ENCODE data around the gene GNAZ. TPM values are rescaled to one million over a fixed set of nuclear protein-coding genes. Genes with fewer than 3 reads are reported as not detected.

The GNAZ gene
- total RNA-seq, 1 donor = 10.0 TPM

- Histone ChIP-seq H3K27me3 (ENCODE audit: insufficient read depth, low read length) (no peaks in the 10 kb centered on the region), H3K9me3 (ENCODE audit: low read depth, low read length) (no peaks in the 10 kb centered on the region), H3K4me3 (ENCODE audit: low read length) (no peak overlapping the region), H3K4me1 (ENCODE audit: insufficient read depth, low read length) (no peaks in the 10 kb centered on the region)
Observed at GRCh38 chr22:23076896-23077572, 6.7 kb downstream of the GNAZ start.

DNA sequence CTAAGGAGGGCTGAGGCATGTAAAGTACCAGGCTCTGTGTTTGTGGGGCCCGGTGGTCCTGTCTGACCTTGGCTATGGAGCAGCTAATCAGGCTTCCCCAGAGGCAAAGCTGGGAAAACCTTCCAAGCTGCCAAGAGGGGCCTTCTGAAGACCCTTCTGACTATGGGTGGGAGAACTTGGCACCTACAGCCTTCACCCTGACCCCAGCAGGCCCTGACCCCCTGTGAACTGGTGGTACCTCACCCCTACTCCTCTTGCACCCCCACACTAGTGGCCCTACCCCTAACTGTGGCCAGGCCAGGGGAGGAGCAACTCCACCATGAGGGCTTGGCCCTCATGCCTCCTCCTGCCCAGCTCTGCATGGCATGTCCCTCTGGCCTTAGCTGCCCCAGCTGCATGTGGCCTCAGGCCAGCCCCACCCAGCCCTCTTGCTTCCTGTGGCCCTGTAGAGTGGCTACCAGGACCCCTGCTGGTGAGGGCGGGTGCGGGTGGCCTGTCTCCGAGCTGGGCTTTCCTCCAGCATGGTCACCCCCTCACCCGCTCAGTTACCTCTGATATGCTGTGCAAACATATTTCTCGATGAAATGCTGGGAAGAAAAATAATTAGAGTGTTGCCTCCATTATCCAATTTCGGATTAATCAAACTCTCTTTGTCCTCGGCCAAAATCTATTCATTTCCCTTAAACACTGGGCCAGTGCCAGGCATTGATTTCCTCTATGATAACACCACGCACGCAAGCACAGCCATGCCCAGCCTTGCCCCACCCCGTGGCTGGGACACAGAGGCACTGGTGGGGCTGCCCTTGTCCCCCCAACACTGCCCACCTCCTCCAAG lies 7.5 kb downstream of the GNAZ start:
- H3K4me3 ChIP-seq (ENCODE audit: low read length) = no peak overlapping the region
- no peaks in the 10 kb centered on the region for H3K27me3 ChIP-seq (ENCODE audit: insufficient read depth, low read length)
- H3K4me1 ChIP-seq (ENCODE audit: insufficient read depth, low read length) = no peaks in the 10 kb centered on the region
- H3K9me3 ChIP-seq (ENCODE audit: low read depth, low read length) = no peaks in the 10 kb centered on the region

DNA sequence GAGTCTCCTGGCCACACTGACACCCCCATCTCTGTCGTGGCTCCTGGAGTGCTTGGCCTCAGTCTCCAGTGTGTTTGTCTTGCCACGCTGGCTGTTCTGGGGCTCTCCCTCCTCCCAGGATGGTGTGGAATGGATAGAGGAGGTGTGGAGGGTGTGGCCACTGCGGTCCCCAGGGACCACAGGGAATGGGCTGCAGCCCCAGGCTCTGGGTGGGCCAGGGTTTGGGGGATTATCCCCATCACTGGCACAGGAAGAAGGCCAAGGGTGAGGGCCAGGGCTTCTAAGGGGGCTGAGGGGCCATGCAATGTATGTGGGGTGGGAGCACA lies 8.1 kb downstream of the GNAZ start:
- Histone ChIP-seq H3K27me3 (ENCODE audit: insufficient read depth, low read length) (no peaks in the 10 kb centered on the region), H3K9me3 (ENCODE audit: low read depth, low read length) (no peaks in the 10 kb centered on the region), H3K4me3 (ENCODE audit: low read length) (no peak overlapping the region), H3K4me1 (ENCODE audit: insufficient read depth, low read length) (no peaks in the 10 kb centered on the region)

- Histone ChIP-seq H3K9me3 (ENCODE audit: low read depth, low read length) (no peaks in the 10 kb centered on the region), H3K4me3 (ENCODE audit: low read length) (no peak overlapping the region), H3K4me1 (ENCODE audit: insufficient read depth, low read length) (no peaks in the 10 kb centered on the region), H3K27me3 (ENCODE audit: insufficient read depth, low read length) (no peaks in the 10 kb centered on the region)
Observed at GRCh38 chr22:23079240-23079768, 9.0 kb downstream of the GNAZ start.

DNA sequence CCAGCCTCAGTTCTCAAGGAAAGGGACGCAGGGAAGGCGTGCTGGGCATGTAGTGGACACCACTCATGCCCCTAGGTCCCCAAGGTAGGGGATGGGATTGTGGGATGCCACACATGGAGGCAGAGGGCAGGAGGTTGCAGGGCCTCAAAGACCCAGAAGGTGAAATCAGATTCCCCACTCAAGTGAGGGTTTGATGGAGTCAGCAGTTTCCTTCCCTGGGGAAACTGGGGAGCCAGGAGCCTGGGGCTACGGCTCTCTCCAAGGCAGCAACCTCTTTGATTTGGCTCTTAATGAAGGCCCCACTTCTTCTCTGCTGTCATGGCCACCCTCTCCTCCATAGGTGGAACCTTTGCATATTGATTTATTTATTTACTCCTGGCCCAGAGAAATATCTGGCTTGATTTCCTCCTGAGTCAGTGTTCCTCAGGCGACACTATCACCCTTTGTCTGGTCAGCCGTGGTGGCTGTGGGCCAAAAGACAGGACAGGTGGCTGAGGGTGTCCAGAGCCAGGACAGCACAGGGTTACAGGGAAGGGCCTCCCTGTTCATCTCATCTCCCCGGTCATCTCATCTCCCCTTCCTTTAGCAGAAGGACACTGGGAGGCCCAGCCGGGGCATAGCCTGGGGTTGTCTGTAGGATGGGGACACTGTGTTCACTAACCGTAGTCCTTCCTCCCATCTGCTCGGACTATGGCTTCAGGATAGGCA lies 9.6 kb downstream of the GNAZ start:
- Histone ChIP-seq H3K4me3 (ENCODE audit: low read length) (no peak overlapping the region), H3K9me3 (ENCODE audit: low read depth, low read length) (no peaks in the 10 kb centered on the region), H3K27me3 (ENCODE audit: insufficient read depth, low read length) (no peaks in the 10 kb centered on the region), H3K4me1 (ENCODE audit: insufficient read depth, low read length) (no peaks in the 10 kb centered on the region)

- Histone ChIP-seq H3K4me3 (ENCODE audit: low read length) (no peak overlapping the region), H3K4me1 (ENCODE audit: insufficient read depth, low read length) (no peaks in the 10 kb centered on the region), H3K9me3 (ENCODE audit: low read depth, low read length) (no peaks in the 10 kb centered on the region), H3K27me3 (ENCODE audit: insufficient read depth, low read length) (no peaks in the 10 kb centered on the region)
Observed at GRCh38 chr22:23080613-23081290, 10.4 kb downstream of the GNAZ start.

GRCh38 chr22:23082534-23083314 lies 12.4 kb downstream of the GNAZ start:
- H3K9me3 ChIP-seq (ENCODE audit: low read depth, low read length) = no peaks in the 10 kb centered on the region
- peaks cover 6% of the 10 kb centered on the region for H3K4me1 ChIP-seq (ENCODE audit: insufficient read depth, low read length)
- H3K27me3 ChIP-seq (ENCODE audit: insufficient read depth, low read length) = no peaks in the 10 kb centered on the region
- no peak overlapping the region for H3K4me3 ChIP-seq (ENCODE audit: low read length)

DNA sequence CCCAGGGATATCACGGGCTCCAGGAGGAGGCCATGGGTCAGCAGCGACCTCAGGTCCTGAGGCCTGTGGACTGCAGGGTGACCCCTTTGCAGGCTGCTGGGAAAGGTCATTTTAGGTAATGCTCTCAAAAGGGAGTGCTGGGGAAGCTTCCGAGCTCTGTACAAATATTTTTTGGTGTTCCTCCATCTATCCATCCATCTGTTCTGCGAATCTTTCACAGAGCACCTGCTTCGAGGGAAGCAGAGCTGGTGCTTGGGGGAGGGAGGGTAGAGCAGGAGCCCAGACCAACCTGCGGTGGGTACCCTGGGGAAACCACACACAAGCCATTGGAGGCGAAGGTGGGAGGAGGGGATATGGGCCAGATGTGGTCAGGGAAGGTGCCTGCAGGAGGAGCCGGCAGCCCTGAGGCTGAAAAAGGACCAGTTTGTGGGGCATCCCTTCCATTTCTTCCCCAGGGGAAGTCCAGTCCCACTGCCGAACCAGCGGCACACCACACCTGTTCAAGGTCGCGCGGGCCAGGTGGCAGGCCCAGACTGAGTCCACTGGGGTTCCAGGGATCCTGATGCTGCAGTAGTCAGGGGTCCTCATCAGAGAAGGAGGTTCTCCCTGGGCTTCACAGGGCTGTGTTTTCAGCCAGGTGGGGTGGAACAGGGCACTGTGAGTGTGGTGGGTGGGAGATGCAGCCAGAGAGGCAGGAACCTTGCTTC lies 13.1 kb downstream of the GNAZ start:
- H3K9me3 ChIP-seq (ENCODE audit: low read depth, low read length) = no peaks in the 10 kb centered on the region
- peaks cover 6% of the 10 kb centered on the region for H3K4me1 ChIP-seq (ENCODE audit: insufficient read depth, low read length)
- no peak overlapping the region for H3K4me3 ChIP-seq (ENCODE audit: low read length)
- H3K27me3 ChIP-seq (ENCODE audit: insufficient read depth, low read length) = no peaks in the 10 kb centered on the region

DNA sequence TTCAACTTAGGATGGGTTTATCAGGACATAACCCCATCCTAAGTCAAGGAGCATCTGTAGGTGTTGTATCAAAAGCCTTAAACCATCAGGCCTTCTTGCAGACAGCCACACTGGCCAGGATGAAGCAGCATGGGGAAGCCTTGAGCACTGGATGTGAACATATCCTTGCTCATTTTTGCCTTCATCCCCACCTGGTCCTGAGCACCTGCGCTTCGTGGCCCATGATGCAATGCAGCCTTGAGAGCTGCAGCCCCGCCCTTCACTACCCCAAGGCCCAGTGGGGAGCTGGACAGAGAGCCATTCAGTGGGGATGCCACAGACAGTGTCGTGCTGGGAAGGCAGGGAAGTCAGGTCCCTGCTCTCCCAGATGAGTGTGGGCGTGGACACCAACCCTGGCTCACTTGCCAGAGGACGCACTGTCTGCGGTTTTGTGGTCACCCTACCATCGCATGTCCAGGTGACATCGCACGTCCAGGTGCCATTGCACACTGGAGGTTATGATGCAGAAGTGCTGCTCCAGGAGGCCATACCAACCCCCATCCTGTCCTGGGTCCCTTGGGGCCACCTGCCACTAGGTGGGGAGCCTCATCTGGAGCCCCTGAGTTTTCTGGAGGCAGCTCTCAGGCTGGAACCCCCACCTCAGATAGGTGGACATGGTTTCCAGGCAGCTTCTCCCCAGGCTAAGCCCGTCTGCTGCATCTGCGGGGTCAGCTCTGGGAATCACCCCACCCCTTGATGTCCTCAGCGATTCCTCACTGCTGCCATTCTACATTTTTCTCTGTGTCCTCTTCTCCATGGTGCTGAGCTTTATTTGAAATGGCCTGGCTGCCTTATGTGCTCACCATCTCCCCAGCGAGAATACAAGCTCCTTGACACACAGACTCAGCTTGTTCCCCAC lies 14.4 kb downstream of the GNAZ start:
- H3K27me3 ChIP-seq (ENCODE audit: insufficient read depth, low read length) = no peaks in the 10 kb centered on the region
- no peak overlapping the region for H3K4me3 ChIP-seq (ENCODE audit: low read length)
- no peaks in the 10 kb centered on the region for H3K9me3 ChIP-seq (ENCODE audit: low read depth, low read length)
- peaks cover 6% of the 10 kb centered on the region for H3K4me1 ChIP-seq (ENCODE audit: insufficient read depth, low read length)

DNA sequence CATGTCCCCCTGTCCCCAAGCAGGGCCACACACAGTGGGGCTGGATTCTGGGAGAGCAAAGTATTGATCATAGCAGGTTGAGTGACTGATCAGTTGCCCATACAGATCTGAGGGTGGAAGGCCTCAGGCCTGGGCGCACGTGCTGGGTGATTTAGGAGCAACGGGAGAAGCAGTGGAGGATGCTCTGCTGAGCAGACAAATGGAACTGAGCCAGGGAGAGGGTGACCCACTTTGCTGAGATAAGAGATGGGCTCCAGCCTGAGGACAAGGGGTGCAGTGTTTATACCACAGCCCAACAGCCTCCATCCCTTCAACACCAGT lies 15.0 kb downstream of the GNAZ start:
- Histone ChIP-seq H3K9me3 (ENCODE audit: low read depth, low read length) (no peaks in the 10 kb centered on the region), H3K4me1 (ENCODE audit: insufficient read depth, low read length) (peaks cover 6% of the 10 kb centered on the region), H3K4me3 (ENCODE audit: low read length) (no peak overlapping the region), H3K27me3 (ENCODE audit: insufficient read depth, low read length) (no peaks in the 10 kb centered on the region)

DNA sequence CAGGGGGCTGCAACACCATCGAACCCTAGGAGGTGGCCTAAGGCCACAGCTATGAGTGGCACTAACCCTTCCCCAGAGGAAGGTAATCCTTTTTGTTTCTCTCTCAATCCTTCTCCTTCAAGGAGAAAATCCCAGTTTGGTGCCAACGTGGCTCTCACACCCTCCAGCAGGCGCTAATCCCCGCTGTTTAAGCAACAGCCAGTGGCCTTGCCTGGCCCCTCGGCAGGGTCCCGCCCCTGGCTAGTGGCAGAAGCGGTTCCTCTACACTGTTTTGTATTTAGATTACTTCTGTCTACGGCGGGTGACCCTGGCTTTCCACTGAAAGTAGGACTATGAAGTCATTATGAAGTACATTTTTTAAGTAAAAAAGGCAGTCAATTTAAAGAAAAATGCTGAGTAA lies 15.5 kb downstream of the GNAZ start:
- no peaks in the 10 kb centered on the region for H3K9me3 ChIP-seq (ENCODE audit: low read depth, low read length)
- no peak overlapping the region for H3K4me3 ChIP-seq (ENCODE audit: low read length)
- peaks cover 6% of the 10 kb centered on the region for H3K4me1 ChIP-seq (ENCODE audit: insufficient read depth, low read length)
- H3K27me3 ChIP-seq (ENCODE audit: insufficient read depth, low read length) = no peaks in the 10 kb centered on the region

DNA sequence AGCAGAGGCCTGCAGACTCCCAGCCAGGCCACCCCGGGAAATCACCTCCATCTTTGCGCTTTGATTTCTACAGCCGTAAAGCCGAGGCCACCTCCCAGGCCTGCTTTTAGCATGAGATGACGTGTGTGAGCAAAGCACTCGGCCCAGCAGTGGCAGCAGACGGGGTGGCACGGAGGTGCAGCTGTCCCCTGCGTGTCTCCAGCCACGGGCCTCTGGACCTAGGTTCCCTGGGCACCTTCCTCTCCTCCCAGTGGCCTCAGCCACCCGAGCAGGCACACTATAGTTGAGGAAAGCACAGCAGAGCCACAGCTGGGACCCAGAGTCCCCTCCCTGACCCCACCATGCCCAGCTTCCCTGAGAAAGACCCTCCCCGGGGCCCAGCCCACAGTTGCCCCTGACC lies 15.9 kb downstream of the GNAZ start:
- H3K4me3 ChIP-seq (ENCODE audit: low read length) = no peak overlapping the region
- H3K4me1 ChIP-seq (ENCODE audit: insufficient read depth, low read length) = peaks cover 6% of the 10 kb centered on the region
- no peaks in the 10 kb centered on the region for H3K27me3 ChIP-seq (ENCODE audit: insufficient read depth, low read length)
- no peaks in the 10 kb centered on the region for H3K9me3 ChIP-seq (ENCODE audit: low read depth, low read length)

GRCh38 chr22:23086787-23087186 lies 16.5 kb downstream of the GNAZ start:
- Histone ChIP-seq H3K27me3 (ENCODE audit: insufficient read depth, low read length) (no peaks in the 10 kb centered on the region), H3K9me3 (ENCODE audit: low read depth, low read length) (no peaks in the 10 kb centered on the region), H3K4me3 (ENCODE audit: low read length) (no peak overlapping the region), H3K4me1 (ENCODE audit: insufficient read depth, low read length) (peaks cover 6% of the 10 kb centered on the region)
